Measurements from ENCODE around the gene FRMD4B.

Gene FRMD4B

DNA sequence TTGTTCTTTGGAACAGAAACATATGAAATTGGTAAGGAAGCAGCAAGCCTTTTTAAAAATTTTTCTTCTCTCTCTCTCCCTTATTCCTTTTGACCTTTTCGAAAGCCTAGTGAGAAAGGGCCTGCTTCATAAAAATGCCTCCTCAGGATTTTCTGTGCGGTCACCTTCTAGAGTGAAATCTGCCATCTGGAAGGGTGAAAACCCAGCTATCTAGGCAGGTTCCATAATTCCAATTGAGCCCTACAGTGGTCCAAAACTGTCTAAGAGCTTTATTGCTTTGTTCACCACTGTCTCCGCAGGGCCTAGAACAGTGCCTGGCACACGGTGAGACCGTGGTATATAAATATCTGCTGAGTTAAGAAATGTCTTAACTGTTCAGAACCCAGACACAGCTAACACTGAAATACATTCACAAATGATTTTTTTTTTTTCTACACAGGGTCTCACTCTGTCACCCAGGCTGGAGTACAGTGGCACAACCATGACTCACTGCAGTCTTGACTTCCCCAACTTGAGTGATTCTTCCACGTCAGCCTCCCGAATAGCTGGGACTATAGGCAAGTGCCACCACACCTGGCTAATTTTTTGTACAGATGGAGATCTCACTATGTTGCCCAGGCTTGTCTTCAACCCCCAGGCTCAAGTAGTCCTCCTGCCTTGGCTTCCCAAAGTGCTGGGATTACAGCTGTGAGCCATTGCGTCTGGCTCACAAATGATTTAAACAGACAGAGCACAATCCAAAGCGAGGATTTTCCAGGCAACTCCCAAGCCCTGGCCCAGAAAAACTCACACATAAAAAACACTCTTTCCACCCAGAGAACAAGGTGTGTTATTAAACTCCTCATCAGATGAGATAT lies 64.4 kb downstream of the FRMD4B start:
- DNase-seq = no peak

DNA sequence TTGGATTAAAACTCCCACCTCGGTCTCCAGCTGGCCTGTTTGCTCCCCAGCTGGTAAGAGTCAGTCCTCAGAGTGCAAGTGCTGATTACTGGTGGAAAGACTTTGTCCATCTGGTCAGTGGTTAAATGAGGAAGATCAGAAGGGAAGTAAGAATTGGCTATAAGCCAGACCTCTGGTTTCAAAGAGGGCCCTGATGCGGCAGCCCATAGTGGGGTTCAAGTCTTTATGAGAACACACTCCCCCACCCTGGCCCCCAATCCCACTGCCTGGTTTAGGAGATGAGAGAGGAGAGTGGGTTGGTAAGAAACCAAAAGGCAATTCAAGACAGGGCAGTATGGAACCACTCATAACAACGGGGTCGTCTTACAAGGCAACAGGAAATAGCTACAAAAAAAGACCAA lies 65.0 kb downstream of the FRMD4B start:
- DNase-seq = no peak

DNA sequence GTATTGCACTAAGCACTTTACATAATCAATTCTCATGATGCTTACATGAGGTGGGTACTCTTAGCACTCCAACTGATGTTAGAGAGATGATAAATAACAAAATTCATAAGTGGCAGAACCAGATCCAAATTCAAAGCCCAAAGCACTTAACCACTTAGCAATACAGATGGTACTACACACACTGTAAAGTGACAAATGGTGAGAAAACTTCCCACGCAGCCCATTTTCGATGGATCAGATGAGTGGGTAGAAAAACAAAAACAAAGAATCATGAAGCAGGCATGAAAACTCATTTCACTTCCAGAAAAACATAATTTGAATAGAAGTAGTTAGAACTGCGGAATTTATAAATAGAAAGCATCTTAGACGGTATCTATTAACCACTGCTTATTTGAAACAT lies 66.2 kb downstream of the FRMD4B start:
- no peak for DNase-seq

DNA sequence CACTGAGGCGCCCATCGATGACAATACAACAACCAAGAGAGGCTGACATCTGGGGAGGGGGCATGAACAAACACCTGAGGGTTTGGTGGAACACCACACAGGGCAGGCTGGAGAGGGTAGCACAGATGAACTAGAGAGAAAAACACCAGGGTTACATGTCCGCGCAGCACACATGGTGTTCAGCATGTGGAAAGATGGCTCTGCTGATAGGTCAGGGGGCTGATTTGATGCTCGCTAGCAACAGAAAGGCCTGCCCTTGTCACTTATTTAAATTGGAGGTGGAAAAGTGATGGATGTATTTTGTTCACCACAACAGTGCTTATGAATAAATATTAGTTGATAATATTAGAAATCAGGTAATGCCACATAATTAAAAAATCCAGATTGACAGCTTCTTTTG lies 67.5 kb downstream of the FRMD4B start:
- DNase-seq = no peak

GRCh38 chr3:69313251-69313650 lies 72.6 kb downstream of the FRMD4B start:
- no peak for DNase-seq

DNA sequence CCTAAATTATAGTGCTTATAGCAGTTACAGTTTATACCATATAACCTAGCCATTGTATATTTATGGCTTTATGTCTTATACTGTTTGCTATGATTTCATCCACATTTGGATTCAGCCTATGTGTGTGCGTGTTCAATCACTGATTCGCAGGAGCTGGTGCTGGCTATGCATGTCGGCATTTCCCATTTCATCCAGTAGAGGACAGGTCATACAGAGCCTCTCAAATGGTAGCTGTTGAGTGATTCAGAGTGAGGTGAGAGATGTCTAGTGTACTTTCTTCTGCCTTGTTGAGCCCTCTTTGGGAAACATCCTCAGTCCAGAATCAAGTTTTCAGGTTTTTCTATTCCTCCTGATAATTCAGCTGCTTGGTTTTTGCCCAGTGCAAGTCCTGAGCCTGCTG lies 76.1 kb downstream of the FRMD4B start:
- no peak for DNase-seq

GRCh38 chr3:69306239-69307185 lies 79.4 kb downstream of the FRMD4B start:
- peak; percentile 52 for DNase-seq

DNA sequence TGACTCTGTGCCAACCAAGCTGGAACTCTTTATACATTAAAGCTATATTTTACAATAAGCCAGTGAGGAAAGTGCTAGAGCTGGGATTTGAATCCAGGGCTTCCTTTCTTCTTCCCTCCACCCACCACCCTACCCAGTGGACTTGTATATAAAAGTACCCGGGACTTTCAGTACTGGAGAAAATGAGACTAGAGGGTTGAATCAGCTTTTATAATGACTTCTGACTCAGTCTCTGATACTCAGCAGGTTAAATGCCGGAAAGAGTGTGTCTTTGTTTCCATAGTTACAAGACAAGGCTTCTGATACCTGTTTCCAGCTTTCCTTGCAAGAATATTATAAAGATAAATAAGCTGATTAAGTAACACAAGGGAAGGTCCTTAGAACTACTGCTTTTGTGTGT lies 80.9 kb downstream of the FRMD4B start:
- no peak for DNase-seq

DNA sequence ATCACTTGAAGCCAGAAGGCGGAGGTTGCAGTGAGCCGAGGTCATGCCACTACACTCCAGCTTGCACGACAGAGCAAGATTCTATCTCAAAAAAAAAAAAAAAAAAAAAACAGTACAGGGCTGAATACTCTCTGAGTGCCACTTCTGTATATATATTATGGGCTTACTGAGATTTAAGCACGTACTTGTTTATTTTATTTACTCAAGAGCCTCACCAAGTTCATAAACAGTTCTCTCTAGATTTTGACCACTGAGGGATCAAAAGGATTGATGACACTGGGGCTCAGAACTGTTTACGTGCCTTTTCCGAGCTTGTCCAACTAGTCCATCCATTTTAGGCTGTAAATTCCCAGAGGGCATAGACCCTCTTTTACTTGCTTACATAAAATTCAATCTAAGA lies 81.5 kb downstream of the FRMD4B start:
- no peak for DNase-seq

GRCh38 chr3:69300296-69300695 lies 85.6 kb downstream of the FRMD4B start:
- DNase-seq = no peak

- DNase-seq = no peak
Observed at GRCh38 chr3:69299344-69299743, 86.5 kb downstream of the FRMD4B start.

DNA sequence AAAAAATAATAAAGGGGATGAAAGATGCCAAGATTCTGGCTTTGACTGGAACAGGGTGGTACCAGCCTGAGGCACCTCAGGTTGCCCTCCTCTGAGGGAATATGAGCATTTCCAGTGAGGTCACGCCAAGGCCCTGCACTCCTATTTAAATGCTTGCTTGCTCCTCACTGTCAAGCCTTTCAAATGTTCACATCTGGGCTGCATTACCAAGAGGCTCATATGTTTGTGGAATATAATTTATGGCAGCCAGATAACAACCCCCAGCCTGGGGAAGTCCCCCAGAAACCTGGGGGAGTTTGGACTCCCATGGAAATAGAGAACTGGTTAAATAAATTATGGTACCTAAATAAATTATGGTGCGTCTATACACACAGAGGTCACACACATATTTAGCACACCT lies 88.4 kb downstream of the FRMD4B start:
- no peak for DNase-seq

- DNase-seq = no peak
Observed at GRCh38 chr3:69296995-69297394, 88.9 kb downstream of the FRMD4B start.

DNA sequence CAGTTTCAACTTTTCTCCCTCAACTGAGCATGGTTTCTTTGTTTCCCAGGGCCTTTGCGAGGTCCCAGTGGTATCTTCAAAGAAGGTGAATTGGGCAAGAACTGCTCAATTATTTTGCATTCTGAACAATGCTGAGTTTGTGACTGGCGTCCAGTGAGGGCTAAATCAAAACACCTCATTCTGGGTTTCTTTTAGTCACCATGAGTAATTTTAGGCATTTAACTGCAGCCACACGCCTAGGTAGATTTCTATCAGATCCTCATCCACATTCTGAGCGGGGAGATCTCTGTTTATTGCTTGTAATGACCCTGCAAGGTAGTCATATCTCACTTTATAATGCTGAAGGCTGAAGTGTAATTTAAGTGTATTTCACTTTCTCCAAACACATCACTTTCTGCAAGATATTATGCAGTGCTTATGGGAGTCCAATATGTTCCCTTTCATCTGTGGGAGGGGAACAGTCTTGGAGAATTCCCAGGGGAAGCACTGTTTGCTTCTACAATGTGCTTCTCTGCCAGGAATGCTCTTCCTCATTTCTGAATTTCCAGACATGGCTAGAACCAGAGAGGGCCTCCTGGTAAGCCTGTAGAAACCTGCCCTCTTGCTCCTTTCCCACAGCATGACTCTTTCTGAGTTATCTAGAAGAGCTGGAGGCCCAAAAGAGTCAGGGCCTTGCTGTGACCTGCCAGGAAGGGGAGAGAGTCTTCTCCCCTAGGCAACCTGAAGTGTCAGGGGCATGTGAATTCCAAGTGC lies 91.7 kb downstream of the FRMD4B start:
- DNase-seq = no peak

- no peak for DNase-seq
Observed at GRCh38 chr3:69292959-69293574, 92.8 kb downstream of the FRMD4B start.

DNA sequence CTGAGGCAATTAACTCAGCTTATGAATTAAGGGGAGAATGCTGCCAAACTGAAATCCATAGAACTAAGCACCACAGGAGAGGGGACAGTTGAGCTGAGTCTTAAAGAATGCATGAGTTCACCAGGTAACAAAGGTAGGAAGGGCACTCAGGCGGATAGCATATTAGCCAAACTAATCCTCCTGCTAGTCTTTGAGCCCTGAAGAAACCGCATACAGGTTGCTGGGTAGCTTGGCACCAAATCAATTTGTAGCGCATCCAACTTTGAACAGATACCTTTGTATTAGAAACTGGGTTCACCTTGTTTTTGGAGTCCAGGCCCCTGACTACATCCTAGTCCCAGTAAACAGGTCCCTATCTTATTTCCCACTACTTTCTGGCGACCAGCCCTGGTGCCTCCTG lies 93.7 kb downstream of the FRMD4B start:
- DNase-seq = no peak

DNA sequence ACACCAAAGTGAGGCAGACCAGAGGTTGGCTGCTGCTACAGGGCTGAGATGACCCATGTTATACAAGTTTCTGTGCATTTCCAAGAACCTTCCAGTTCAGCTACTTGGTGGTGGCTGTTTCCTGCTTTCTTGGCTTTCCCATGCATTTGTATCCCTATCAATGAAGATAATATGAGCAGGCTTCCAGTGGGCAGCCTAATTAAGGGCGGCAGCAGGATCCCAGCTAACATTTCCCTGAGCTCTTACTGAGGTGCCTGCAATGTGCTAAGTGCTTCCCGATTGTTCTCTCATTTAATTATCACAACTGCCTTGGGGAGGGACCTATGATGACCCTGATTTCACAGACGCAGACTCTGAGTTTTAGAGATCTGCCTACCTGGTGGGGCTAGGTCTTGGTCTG lies 95.5 kb downstream of the FRMD4B start:
- DNase-seq = no peak

DNA sequence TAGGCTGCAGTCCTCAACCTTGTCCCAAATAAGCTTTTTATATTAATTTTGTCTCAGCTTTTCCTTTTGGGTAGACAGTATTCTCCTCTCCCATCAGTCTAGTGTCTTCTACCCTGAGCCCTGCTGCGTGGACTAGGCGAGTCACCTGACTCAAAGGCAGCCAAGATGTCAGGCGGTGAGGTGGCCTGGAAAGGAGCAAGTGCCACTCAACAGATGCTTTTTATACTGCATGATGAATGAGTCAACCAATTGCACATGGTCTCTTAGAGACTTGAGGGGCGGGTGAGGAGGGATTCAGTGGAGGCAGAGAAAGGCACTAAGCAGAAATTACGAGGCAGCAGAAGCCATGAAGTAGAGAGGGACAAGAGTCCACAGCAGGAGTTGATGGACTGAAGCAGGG lies 95.9 kb downstream of the FRMD4B start:
- DNase-seq = no peak

DNA sequence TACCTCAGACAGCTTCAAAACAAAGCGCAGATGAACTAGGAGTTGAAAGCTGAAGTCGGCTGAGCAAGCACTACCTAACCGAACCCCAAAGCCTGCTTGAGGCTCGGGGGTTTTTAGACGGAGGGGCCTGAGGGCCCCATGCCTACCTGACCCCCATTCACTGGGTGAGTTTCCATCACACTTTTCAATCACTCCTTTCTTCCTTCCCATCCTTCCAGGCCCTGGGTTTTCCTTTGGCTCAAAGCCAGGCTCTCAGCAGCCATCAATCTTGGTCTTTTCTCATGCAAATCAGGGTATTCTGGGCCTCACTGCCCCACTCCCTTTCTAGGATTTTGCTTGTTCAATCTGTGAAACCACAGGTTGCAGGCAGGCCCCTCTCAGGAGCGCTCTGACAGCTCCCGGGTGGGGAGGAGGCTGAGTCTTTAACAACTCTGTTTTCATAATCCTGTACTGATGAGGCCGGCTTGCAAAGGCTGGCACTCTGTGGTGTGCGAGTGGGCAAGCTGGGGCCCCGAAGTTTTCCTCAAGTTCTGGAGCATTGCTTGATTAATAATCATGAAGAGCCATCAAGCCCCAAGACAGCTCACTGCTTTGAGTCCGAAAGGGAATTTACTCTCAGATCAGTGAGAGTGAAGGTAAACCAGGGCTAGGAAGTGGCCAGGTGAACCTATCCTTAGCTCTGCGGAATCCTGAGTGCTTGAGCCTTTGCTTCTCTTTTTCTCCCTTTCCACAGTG lies 97.6 kb downstream of the FRMD4B start:
- DNase-seq = peak; percentile 68

DNA sequence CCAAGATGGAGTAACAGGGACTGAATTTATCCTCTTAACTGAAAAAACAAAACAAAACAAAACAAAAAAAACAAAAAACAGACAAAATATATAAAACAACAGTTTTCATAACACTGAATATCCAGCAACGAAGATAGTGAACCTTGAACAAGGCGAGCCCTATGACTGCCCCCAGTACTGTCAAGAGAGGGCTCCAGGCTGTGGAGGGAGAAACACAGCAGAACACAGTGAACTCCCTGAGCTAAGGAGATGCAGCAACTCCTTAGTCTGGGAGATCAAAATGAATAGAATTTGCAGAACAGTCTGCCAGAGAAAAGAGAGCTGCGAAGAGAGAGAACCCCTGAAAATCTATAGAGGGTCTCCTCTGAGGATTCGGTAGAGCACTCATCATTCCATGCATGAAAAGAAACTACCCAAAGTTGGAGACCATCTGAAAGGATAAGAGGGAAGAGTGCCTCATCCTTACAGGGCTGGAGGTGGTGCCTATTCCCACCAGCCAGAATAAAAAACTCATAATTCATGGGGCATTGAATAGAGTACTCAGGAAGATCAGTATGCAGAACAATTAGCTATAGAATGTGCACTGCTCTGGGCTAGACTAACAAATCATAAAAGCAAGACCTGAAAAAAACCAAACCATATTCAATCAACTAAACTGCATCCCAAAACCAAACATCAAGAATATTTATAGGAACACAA lies 101.8 kb downstream of the FRMD4B start:
- no peak for DNase-seq

GRCh38 chr3:69283496-69283895 lies 102.4 kb downstream of the FRMD4B start:
- no peak for DNase-seq
